Tibial nerve (tissue), 3 donors: ENCODE data around the gene PHLPP1.

Source experiments
- POLR2A ChIP-seq, 2 donors: fragments of 450-650 bp; IDR thresholded peaks; one replicate each; pipeline ENCODE4 v1.6.1; 2017; ENCODE audit warnings: antibody characterized with exemption in 2 of 2, mild to moderate bottlenecking in 2 of 2, moderate library complexity in 2 of 2
- TF ChIP-seq, protein P1 (sequence below), 5 experiments: fragments of 200-600 bp in 3 of 5; fragments of 450-650 bp in 2 of 5; sonication (generic) in 3 of 5; IDR thresholded peaks; one replicate each; pipeline ENCODE4 v1.5.1; 2016 to 2019; ENCODE audit warnings: antibody characterized with exemption in 5 of 5, mild to moderate bottlenecking in 3 of 5, moderate library complexity in 2 of 5

DNA sequence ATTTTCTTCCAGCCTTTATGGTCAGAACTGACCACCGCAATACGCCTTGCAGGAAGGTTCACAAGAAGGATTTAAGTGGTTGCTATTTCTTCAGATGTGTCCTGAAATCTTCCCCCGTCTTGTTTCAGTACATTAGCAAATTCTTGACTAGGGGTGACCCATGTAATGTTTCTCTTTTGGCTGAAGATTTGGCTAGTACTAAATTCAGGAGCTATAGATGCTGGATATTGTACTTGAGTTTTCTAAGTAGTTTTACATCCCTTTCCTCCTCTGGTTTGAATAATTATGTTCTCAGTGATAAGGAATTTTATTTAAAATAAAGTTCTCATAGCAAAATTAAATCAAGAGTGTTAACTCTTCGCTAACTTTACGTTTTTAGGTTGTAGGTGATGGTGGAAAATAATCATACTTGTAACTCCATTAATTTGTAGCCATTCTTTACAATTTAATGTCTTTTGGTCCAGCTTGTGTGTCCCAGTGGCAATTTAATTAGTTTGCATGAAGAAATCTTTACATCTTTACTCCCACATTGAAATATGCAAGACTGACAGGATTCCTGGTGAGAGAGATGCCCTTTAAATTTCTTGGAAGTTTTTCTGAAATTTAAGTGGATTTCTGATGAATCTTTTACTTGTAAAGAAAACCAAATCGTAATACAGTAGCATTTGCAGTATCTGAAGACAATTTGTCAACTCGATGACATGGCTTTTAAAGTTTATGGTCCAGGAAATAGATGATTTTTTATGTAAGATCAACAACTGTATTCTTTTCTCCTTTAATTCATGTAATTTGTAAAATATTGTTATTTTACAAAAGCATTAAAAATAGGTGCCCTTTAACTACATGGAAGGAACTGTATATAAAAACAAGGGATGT is 2.8 kb downstream of the PHLPP1 start:
- TF ChIP-seq, protein P1, sequence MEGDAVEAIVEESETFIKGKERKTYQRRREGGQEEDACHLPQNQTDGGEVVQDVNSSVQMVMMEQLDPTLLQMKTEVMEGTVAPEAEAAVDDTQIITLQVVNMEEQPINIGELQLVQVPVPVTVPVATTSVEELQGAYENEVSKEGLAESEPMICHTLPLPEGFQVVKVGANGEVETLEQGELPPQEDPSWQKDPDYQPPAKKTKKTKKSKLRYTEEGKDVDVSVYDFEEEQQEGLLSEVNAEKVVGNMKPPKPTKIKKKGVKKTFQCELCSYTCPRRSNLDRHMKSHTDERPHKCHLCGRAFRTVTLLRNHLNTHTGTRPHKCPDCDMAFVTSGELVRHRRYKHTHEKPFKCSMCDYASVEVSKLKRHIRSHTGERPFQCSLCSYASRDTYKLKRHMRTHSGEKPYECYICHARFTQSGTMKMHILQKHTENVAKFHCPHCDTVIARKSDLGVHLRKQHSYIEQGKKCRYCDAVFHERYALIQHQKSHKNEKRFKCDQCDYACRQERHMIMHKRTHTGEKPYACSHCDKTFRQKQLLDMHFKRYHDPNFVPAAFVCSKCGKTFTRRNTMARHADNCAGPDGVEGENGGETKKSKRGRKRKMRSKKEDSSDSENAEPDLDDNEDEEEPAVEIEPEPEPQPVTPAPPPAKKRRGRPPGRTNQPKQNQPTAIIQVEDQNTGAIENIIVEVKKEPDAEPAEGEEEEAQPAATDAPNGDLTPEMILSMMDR (IDR thresholded peaks at IDR 0.05): no peak
- TF ChIP-seq POLR2A (IDR thresholded peaks at IDR 0.05): no peak
